HG02973 (cell line): ENCODE measurements around the gene KCNH6.

Source experiments
- ATAC-seq: cut with Tn5 transposase; IDR thresholded peaks from one replicate; pipeline ENCODE4 v1.9.1; 2021; ENCODE audit warnings: moderate library complexity; ENCODE audit not compliant: unreplicated experiment

KCNH6 gene

DNA sequence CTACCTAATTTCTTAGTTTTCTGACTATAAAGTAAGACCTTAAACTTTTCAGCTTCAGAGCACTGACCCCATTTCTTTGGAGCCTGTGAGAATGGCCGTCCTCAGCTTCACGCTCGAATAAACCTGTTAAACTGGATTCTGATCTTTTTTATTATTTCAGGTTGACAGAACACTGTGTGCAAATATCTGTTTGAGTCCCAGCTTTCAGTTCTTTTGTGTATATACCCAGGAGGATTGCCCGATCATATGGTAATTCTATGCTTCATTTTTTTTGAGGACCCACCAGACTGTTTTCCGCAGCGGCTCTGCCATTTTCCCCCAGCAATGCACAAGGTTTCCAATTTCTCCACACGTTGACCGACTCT lies 19.8 kb upstream of the KCNH6 start:
- no peak for ATAC-seq

DNA sequence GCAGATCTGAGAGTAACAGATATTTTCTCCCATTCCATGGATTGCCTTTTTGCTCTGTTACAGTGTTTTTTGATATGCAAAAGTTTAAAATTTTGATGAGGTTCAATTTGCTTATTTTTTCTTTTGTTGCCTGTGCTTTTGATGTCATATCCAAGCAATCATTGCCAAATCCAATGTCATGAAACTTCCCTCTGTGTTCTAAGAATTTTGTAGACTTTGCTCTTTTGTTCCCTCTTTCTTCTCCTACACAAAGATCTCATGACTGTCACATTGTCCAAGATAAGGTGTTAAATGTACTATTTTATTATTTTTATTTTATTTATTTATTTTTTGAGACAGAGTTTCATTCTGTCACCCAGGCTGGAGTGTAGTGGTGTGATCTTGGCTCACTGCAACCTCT lies 18.9 kb upstream of the KCNH6 start:
- no peak for ATAC-seq

DNA sequence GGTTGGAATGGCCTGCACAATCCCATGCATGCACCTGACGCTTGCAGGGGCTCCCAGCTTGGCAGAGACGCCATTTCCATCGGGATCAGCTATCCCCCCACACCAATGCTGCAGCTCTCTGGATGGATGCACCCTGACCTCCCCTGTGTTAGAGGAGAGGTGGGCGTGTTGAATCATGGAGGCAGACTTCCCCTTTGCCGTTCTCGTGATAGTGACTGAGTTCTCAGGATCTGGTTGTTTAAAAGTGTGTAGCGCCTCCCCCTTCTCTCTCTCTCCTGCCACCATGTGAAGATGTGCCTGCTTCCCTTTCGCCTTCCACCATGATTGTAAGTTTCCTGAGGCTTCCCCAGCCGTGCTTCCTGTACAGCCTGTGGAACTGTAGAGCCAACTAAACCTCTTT lies 17.8 kb upstream of the KCNH6 start:
- ATAC-seq, result no peak

DNA sequence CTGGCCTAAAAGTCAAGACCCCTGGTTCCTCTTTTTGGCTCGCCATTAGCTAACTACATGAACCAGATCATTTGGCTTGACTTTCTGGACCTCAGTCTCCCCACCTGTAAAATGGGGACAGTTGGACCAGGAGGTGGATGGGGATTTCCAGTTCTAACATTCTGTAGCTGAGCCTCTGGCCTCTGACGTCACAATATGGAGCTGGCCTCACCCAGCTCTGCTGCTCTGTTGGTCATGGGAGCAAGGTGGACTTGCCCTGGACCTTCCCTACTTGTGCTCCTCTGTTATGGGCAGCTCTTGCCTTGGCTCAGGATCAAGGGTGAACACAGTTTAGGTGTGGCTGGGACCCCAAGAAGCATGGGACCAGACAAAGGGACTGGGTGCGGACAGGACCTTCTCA lies 16.5 kb upstream of the KCNH6 start:
- ATAC-seq, result no peak

DNA sequence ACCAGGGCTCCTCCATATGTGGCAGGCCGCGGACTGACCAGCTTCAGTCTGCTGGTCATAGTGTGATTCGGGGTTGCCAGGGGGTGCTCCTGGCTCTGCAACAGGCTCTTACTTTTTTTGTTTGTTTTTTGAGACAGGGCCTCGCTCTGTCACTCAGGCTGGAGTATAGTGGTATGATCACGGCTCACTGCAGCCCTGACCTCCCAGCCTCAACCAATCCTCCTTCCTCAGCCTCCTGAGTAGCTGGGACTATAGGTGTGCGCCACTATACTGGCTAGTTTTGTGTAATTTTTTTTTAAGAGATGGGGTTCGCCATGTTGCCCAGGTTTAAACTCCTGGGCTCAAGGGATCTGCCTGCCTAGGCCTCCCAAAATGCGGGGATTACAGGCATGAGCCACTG lies 11.8 kb upstream of the KCNH6 start:
- ATAC-seq, result no peak

DNA sequence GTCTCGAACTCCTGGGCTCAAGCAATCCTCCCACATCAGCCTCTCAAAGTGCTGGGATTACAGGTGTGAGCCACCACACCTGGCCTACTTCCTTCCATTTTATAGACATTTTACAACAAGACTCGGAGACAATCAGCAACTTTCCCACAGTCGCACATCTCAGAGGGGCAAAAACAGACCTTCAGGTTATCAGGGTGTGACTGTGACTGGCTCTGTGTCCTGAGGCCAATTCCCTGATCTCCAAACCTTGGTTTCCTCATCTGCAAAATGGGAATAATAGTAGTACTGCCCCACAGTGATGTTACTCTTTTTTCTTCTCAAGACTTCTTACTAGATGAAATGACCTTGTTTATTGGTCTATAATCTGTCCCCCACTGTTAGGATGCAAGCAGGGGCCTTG lies 10.8 kb upstream of the KCNH6 start:
- no peak for ATAC-seq

DNA sequence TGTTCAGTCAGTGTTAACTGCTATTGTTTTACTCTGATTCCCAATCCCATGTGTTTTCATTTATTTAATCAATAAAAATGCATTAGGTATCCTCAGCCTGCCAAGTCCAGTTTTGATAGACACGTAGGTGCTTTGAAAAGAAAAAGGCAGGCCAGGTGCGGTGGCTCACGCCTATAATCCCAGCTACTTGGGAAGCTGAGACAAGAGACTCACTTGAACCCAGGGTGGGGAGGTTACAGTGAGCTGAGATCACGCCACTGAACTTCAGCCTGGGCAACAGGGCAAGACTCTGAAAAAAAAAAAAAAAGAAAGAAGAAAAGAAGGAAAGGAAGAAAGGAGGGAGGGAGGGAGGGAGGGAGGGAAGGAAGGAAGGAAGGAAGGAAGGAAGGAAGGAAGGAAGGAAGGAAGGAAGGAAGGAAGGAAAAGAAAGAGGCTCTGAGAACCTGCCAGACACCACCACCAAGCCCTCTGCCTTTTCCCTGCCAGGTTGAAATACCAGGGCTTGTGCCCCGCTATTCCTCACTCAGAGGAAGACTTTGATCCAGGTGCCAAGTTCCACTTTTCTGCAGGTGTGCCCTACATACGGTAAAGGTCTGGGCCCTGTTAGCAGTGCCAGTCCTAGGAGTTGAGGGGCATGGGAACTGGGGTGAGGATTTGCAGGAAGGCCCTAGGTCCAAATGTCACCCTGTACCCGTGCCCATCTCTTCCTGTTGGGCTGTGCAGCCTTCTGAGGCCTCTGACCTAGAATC lies 10.1 kb upstream of the KCNH6 start:
- no peak for ATAC-seq

DNA sequence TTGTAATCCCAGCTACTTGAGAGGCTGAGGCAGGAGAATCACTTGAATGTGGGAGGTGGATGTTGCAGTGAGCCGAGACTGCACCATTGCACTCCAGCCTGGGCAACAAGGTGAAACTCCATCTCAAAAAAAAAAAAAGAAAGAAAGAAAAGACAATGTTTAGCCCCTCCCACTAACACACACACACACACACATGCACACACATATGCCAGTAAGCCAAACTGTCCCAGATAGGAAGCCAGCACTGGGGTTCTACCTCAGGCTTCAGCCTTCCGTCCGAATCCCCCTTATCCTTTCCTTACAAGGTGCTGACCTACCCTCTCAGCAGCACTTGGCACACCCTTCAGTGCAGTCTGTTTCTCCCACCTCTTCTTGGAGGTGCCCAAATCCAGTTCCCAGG lies 8.7 kb upstream of the KCNH6 start:
- no peak for ATAC-seq

DNA sequence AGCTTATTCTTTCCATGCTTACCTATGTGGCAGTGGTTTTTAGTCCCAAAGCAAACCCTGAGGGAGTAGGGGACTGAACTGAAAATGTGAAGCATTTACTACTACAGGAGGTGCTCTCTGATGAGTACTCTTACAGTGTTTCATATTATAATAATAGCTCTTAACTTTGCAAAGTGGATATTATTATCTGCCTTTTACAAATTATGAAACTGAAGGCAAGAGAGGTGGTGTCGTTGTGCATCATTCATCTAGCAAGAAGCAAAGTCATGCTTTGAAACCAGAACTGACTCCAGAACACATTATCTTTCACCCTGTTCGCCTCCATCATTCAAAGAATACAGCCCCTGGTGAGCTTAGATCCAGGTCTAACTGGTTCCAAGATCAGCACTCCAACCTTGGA lies 8.2 kb upstream of the KCNH6 start:
- ATAC-seq, result no peak

DNA sequence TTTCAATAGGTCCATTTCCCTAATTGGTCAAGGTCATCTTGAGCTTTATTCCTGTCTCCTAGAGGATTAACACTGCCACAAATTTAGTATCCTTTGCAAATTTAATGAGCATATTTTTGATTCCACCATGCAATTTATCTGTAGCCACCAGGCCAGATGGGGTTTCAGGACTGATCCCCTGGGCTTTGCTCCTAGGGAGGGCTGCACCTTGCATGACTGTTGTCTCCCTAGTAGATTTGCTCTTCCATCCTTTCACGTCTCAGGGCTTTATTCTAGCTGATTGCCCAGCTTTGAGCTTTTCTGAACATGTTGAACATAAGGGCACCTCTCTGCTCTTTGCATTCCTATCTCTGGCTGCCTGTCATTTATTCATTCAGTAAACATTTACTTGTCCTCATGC lies 7.7 kb upstream of the KCNH6 start:
- ATAC-seq, result no peak

DNA sequence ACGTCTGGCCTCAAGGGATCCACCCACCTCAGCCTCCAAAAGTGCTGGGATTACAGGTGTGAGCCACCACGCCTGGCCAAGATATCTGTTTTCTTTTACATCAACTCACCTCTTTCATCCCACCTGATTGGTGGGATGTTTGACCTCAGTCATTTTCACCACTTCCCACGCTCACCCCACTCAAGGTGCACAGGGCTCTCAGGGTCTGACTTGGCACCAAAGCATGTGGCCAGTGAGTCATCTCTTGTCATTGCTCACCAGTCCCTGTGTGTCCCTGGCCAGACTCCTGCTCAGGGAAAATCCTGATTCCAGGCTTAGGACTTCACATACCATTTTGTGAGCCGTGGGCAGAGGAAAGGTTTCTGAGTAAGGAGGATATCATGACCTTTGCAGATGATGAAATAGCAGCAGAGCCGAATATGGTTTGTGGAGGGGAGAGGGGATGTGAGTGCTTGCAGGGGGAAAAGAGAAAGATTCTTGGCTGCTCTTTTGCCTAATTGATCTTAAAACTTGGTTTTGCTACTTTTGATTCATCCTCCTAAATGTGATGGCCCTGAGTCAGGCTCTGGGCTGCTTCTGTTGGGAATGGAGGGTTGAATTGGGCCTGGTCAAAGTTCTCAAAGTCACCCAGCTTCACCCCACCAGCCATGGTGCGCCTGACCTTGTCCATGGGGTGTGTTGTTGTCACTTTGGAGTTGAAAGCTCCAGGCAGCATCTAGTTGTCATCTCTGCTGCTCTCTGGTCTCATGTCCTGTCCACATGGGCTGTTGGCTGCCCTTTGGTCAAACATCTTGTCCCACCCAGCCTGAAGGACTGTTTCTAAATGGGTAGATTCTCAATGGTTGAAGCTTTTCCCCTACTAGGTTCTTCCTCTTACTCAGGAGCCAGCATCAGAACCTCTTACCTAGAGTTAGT lies 6.0 kb upstream of the KCNH6 start:
- no peak for ATAC-seq

DNA sequence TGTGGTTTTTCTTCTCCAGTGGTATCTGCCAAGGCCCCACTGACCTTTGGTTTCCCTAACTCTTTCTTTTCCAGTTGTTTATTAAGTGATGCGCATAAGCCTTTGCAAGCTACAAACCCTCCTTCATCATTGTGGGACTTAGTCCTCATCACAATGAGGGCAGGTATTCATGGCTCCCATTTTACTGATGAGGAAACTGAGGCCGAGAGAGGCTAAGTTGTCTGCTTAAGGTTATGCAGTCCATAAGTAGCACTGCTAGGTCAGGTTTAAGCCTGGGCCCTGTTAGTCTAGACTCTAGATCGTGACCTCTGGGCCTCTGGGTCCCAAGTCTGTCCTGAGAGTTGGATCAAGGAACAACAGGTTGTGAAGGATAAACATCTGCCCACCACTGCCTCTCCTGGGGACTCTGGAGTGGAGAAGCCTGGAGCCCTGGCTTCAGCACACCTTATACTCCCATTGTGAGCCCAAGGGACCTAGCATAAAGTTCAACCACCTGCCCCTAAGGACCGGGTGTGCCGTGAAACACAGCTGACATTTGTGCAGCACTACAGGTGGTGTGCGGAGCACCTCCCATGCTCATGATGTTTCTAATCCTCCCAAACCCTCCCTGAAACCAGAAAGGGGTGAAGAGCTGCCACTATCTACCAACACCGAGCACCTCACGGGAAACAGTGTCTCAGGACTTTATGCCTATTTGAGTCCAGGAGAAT lies 5.2 kb upstream of the KCNH6 start:
- no peak for ATAC-seq

DNA sequence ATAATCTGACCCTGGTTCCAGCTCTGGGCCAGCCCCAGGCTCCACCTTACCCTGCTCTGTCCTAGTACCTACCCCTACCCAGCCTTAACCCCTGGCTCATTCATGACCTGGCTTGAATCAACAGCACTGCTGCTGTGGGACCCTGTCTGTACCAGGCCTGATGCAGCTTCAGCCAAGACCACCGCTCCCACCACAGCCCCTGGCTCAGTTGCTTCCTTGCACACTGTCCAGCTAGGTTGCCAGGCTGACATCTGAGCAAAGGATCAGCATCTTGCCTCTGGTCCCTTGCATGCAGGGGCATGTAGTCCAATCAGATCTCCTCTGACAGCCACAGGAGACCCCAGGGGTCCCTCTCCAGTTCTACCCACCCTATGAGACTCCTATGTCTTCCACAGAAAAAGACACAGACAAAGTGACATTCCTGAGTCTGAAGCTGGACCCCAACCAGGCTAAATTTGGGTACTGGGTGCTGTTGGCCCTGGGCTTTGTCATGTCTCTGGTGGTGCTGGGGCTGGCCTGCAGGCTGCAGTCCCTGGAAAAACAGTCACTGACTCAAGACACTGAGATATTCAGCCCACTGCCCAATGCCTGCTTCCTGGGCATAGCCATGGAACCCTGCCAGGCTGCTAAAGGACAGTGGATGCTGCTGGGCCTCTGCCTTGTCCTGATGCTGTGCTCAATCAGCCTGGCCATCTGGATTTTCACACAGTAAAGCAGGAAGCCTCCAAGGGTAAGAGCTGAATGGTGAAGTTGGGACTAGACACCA lies 3.9 kb upstream of the KCNH6 start:
- ATAC-seq, result no peak

DNA sequence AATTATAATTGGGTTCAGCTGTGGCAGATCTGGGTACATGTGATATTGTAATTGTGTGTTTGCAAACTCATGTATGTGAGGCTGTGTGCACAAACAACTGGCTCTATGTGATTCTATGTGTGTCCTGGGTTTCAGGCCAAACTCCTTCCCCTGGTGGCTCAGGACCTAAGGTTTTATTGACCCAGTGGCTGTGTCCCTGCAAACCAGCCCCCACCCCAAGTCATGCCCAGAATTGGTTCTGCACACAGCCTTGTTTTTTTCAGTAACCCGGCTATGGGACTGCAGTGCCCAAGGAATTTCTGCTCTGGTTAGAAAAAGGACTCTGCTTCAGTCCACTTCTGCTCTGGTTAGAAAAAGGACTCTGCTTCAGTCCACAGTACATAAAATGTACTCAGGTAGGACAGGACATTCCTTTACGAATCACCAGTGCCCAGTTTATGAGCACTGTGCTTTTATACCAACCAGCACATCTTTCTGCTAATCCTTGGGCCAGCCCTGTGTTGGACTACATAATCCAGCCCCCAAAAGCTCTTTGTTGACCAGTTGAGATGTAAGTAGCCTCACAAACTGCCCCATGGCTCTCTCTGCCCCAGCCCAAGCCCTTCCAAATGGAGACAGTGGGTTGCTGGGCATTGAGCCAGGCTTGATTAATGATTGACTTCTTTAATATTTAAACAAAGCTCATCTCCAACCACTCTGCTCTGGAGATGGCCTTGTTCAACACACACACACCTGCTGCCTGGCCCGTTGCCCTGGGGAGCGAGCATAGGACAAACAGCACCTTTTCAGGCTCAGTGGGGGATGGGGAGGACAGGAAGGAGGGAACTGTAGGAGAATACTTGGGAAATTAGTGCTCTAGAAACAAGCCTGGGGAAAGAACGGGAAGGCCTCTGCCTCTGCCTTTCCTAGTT lies 2.9 kb upstream of the KCNH6 start:
- ATAC-seq, result no peak

DNA sequence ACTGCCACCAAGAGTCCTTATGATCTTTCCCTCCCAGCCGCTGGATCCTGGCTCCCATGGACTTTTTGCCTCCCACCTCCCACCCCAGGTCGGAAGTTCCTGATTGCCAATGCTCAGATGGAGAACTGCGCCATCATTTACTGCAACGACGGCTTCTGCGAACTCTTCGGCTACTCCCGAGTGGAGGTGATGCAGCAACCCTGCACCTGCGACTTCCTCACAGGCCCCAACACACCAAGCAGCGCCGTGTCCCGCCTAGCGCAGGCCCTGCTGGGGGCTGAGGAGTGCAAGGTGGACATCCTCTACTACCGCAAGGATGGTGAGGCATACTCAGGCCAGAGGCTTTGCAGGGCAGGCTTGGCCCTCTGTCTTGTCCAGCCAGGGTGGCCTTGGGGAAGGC lies 893 bp downstream of the KCNH6 start:
- ATAC-seq, result no peak

DNA sequence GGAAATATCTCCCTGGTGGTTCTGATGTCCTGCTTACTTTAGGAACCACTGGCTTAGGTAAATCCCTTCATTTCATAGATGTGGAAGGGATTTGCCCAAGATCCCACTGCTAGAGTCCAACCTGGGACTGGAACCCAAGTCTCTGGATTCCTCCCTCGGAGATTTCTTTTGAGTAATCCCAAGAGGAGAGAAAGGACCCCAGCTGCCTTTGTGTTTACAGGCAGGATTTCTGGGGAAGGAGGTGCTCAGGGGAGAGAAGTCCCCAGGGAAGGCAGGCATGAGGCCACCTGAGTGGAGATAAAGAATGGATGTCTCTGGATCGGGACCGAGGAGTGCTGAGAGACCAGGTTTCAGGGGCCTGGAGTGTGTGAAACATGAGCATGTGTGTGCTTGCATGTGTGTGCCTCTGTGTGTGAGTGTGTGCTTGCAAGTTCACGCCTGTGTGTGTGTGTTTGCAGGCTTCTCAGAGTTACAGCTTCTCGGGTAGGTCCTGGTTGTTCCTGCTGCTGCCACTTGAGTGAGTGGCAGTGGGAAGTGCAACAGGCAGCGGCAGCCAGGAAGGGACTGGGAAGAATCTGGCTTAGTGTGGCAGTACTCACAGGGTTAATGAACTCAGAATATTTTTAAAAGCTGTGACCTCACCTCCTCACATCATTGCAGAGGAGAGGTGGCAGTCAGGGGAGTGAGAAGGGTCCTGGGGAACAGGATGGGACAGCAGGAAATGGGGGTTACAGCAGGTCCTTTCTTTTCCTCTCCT lies 2.2 kb downstream of the KCNH6 start:
- ATAC-seq, result no peak

DNA sequence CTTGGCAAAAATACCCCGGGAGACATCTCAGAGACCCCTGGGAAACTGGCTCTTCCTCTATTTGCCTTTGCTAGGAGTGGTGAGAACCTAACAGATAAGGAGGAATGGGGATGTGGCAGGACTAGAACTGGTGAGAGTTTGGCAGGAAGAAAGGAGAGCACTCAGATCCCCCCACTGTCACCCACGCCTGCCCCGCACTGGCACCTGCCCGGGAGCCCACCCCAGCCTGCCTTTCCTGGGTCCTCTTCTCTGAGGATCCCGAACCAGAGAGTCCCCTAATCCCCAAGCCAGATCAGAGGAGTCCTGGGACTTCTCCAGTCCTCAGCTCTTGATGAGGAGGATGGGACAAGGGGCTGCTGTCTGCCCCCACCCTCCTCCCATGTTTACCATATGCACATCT lies 3.7 kb downstream of the KCNH6 start:
- ATAC-seq, result no peak

DNA sequence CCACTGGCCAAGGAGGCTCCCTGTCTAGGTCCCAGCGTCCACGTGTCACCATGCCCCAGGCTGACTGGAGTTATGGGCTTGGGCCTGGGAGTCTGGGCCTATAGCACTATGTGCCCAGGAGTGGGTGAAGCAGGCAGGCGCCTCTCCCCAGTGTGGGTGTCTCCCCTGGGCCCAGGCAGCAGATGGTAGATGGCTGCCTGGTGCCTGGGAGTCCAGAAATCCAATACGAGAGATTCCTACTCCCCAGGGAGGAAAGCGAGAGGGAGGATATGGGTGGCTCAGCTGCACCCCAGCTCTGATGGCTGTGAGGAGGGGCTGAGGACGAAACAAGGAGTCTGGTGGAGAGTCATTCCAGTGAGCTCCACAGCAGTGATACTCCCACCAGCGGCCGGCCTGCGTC lies 5.0 kb downstream of the KCNH6 start:
- ATAC-seq, result no peak
